Measurements from ENCODE around the gene TCP10L.
"Not testable (repeated sequence)": the region's sequence is repeated elsewhere in the genome, so short reads cannot be mapped to it uniquely, and the experiment has no call there.

The TCP10L gene

DNA sequence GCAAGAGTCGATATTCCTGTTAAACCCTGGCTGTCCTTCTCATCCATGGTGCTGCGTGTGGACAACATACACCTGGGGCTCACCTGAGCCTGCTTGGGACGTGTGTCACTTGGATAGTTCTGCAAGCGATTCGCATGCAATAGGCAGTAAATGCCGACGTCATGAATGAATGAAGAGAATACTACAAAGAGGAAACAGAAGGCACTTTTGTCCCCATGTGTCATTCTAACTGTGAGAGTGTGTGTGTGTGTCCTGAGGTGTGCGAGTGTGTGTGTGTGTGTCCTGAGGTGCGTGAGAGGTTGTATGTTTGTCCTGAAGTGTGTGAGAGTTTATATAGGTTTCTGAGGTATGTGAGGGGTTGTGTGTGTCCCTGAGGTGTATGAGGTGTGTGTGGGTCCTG is 647 bp upstream of the TCP10L start:
- DNase-seq (ENCODE audit: low read depth, low spot score): no peak

DNA sequence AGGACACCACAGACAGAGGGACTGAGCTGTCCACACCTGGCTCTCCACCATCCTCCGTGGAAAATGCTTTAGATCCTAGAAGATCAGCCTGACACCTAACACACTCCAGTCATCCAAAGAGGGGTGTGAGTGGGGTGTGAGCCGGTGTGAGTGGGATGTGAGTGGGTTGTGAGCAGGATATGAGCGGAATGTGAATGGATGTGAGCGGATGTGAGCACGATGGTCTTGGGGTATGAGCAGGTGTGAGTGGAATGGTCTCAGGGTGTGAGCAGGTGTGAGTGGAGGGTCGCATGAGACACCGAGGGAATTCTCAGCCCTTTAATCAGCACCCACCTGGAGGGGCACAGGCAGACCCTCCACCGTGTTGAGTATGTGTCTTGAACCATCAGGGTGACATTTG is 851 bp downstream of the TCP10L start:
- no peak for DNase-seq (ENCODE audit: low read depth, low spot score)

DNA sequence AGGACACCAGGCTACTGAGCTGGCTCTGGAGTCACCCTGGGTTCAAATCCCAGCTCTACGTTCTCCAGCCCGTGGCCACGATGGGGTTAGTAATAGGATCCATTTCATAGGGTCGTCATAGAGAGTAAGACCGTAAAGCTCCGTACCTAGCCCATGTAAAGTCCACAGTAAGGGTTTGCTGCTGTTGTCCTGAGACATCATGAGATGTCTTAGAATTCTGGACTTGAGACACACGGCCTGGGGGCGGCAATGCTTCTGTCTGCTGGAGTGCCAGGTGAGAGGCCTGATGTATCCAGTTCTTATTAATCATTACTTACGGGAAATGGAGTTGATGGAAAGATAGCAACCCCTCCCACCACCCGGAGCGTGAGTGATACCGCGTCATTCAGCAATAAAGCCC is 3.6 kb downstream of the TCP10L start:
- no peak for DNase-seq (ENCODE audit: low read depth, low spot score)

DNA sequence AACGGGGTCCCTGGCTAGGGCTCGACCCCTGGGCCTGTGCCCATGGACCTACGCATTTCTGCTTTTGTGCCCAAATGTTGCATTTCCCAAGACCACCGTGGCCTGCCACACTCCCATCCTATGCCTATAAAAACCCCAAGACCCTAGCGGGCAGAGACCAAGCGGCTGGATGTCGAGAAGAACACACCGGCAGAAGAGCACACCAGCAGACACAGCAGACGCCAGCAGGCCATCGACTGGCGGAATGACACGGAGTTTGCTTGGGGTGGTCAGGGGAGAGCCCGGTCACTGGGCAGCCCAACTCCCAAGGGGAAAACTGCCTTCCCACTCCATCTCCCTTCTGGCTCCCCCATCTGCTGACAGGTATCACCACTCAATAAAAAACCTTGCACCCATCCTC is 4.4 kb downstream of the TCP10L start:
- no peak for DNase-seq (ENCODE audit: low read depth, low spot score)

DNA sequence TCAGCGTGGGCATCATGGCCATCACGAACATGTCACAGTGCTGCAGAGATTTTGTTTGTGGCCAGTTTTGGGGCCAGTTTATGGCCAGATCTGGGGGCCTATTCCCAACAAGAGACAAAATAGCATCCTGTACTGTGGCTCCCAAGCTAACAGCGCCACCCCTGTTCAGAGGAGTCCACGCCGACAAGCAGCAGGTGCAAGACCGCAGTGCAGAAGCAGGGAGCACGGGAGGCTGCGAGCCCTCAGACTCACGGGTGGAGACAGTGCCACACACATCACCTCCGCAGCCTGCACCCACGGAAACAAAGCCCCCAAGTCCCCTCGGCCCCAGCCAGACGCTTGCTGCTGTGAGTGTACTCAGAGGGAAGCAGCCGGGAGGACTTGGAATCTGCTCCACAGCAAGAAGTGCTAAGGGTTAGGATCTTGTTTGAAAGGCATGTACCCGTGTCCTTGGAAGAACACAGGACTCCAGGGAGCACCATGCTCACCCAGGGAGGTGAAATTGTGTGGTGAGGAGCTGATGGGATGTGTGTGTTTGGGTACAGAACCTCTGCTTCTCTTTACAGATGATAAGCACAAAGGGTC is 7.1 kb downstream of the TCP10L start:
- DNase-seq (ENCODE audit: low read depth, low spot score): peak; percentile 23

DNA sequence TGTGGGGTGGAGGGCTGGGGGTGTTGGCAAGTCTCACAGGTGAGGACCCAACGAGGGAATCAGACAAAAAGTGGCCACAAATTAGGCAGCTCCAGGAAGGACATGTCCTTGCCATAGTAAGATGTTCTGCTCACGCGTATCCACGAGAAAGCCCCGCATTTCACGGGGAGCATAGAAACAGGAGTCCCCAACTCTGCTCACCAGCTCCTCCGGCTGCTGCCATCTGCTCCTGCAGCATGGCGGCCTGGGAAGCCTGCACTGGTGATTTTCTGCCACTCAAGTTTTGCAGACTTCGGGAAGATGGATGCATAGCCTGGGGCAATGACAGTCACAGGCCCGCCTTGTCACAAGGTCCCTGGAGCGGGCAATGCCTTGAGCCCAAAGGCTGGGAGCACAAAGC is 9.3 kb downstream of the TCP10L start:
- DNase-seq (ENCODE audit: low read depth, low spot score): no peak

GRCh38 chr21:32574946-32575925 is 10.1 kb downstream of the TCP10L start:
- DNase-seq (ENCODE audit: low read depth, low spot score): no peak

GRCh38 chr21:32572574-32573420 is 12.5 kb downstream of the TCP10L start:
- no peak for DNase-seq (ENCODE audit: low read depth, low spot score)

- no peak for DNase-seq (ENCODE audit: low read depth, low spot score)
Measured at GRCh38 chr21:32570456-32570855, 14.9 kb downstream of the TCP10L start.

DNA sequence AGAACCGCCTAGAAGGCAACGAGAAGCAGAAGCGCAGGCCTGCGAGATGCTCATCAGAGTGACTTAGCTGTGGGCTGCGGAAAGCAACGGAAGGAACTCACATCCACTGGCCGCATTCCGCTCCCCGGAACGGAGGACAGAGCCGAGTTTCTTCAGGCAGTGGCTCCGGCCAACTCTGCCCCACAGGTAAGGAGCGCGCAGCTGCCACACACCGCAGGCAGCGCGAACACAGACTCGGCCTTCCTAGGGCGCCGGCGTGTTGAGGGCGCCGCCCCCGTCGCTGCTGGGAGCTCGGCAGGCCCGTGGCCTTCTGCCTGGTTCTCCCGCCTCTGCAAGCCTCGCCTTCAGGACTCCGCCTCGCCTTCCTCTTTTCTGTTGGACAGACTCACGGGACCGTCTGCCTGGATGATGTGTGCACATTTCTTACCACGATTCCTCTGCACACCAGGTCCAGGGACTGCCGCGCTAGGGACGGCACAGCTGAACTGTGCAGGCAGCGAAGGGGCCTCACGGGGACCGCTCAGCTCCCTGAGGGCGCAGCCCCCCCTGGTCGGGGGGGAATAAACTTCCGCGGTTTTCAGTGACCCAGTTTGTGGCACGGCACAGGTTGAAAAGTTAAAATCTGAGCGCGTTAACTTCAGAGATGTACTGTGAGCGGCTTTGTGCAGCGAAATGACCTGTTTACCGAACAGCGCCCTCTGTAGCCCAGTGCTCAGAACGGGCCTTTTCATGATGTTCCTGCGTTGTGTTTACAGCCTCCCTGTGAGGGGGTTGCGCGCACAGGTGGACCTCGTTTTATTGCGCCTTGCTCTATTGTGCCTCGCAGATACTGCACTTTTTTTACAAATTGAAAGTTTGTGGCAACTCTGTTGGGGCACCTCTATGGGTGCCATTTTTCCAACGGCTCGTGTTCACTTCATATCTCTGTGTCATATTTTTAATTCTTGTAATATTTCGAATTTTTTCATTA is 15.8 kb downstream of the TCP10L start:
- DNase-seq (ENCODE audit: low read depth, low spot score): peak; percentile 56

DNA sequence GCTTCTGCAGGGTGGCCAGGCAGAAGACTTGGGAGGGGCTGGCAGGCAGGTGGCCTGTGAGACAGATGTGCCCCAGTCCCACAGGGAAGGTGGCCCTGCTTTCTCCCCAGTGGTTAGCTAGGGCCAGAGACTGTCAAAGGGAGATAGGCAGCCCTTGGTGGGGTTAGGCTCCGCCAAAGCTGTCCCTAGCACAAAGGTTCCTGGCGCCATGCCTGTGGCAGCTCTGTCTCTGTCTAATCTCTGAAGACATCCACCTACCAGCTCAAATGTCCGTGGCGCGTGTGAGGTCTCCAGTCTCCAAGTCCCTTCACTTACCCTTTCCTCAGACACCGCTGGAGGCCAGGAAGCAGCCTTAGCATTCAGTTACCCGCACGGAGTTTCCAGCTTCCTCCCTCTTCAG is 17.7 kb downstream of the TCP10L start:
- DNase-seq (ENCODE audit: low read depth, low spot score): no peak

GRCh38 chr21:32566741-32567389 is 18.5 kb downstream of the TCP10L start:
- no peak for DNase-seq (ENCODE audit: low read depth, low spot score)

GRCh38 chr21:32565856-32566465 is 19.4 kb downstream of the TCP10L start:
- no peak for DNase-seq (ENCODE audit: low read depth, low spot score)

DNA sequence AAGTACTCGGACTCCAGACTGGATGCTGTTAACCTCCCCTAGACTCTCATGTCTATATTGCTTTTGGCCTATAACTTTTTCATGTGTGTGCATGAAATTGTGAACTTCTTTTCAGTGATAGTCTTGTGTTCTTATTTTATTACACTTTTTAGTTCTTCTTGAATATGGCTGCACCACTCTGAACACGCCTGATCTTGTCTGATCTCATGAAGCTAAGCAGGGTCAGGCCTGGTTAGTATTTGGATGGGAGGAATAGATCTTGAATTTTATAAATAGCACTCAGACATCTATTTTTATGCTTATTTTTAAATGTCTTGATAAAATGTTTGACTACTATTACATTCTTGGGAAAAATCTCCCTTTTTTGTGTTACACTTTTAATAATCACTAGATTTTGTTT is 22.4 kb downstream of the TCP10L start:
- no peak for DNase-seq (ENCODE audit: low read depth, low spot score)

DNA sequence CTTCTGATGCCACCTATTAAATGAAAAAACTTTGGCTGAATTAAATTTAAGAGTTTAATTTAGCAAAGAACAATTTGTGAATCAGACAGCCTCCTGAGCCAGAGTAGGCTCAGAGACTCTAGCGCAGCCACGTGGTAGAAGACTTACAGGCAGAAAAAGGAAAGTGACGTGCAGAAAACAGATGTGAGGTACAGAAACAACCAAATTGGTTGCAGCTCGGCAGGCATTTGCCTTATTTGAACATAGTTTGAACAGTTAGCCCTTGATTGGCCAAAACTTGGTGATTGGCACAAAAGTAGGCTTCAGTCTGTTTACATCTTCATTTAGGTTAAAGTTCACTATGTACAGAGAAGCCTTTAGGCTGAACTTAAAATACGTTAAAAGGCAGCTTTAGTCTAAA is 22.9 kb downstream of the TCP10L start:
- peak; percentile 42 for DNase-seq (ENCODE audit: low read depth, low spot score)

DNA sequence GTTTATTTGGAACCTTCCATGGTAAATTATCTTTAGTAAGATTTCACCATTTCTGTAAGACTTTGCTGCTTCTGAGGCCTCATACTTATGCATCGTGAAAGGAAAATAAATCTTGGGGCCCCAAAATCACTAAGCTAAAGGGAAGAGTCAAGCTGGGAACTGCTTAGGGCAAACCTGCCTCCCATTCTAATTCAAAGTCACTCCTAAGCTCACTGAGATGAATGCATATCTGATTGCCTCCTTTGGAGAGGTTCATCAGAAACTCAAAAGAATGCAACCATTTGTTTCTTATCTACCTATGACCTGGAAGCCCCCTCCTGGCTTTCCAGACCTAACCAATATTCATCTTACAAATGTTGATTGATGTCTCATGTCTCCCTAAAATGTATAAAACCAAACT is 23.8 kb downstream of the TCP10L start:
- DNase-seq (ENCODE audit: low read depth, low spot score): not testable (repeated sequence)

DNA sequence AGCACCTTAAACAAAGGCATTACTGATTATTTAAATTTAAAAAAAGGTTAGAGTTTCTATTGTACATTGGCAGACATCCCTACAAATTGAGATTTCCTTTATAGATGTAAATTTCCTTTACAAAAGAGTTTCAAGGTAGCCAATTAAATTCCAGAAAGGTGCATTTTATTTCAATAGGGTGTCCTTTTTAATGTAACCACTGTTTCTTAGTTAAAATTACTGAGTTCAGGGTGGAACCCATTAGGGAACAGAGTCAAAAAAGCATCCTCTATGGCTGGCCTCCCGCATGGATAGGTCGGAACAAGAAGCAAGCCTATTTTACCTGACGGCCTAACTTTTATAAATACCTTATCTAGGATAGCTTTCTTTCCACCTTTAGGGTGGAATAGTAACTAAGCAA is 24.4 kb downstream of the TCP10L start:
- DNase-seq (ENCODE audit: low read depth, low spot score): no peak

- no peak for DNase-seq (ENCODE audit: low read depth, low spot score)
Measured at GRCh38 chr21:32559006-32559610, 26.2 kb downstream of the TCP10L start.

DNA sequence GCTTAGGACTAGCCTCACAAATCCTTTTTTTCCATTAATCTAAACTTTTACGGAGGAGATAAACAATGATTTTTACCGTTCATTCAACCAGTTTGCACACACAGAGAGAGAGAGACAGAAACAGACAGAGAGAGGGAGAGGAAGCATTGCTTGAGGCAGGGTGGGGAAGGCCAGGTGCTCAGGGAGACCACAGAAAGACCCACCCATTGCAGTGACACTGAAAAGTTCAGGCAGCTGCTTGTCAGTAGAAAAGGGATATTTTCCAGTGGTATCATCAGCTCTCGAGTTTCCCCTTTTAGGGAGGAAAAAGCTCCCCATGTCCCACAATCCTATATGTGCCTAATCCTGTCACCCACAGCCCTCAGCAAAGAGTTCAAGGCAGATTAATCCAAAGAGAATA is 27.2 kb downstream of the TCP10L start:
- DNase-seq (ENCODE audit: low read depth, low spot score): no peak
